D721Med (cell line): ENCODE measurements around the gene CCNDBP1.
"Not testable (repeated sequence)": the region's sequence is repeated elsewhere in the genome, so short reads cannot be mapped to it uniquely, and the experiment has no call there.

ENCODE experiments used
- DNase-seq: peaks from one replicate; pipeline ENCODE4 v3.0.0; 2011; ENCODE audit warnings: low spot score; ENCODE audit not compliant: insufficient read length
- FAIRE-seq: peaks from 2 replicates; lab custom pipeline; 2011; peaks lifted over from hg19 to GRCh38; lab: Jason Lieb, UNC
- CTCF ChIP-seq: IDR thresholded peaks from 2 replicates; pipeline ENCODE4 v1.5.1; 2012; ENCODE audit warnings: mild to moderate bottlenecking, control low read depth; ENCODE audit not compliant: insufficient read depth; ENCODE audit errors: missing control alignments

Gene CCNDBP1

DNA sequence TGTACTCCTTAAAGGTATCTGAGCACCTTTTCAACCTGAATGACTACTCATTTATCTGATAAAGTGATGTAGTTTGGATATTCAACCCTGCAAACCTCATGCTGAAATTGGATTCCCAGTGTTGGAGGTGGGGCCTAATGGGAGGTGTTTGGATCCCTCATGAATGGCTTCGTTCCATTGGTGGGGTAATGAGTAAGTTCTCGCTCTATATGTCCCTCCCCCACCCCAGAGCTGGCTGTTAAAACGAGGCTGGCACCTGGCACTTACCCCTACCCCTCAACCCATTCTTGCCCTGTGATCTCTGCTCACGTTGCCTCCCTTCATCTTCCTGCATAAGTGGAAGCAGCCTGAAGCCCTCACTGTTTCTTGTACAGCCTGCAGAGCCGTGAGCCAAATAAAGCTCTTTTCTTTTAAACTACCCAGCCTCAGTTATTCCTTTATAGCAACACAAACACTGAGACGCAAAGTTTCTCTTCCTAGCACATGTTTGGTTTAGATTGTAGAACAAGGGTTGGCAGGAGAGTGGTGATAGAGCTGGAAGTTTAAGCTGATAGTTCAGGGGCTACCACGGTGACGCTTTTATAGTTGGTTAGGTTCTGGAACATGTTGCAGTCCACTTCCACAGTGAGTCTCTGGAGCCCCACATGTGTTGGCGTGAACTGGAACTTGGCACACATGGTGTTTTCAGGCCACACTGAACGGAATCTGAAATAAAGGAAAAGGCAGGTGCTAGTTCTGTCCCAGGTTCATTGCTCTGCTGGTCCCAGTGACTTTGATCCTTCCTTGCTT, 11.8 kb downstream of the CCNDBP1 start:
- TF ChIP-seq CTCF = no peak
- DNase-seq = no peak
- no peak for FAIRE-seq

GRCh38 chr15:43197773-43198172, 12.6 kb downstream of the CCNDBP1 start:
- not testable (repeated sequence) for FAIRE-seq, DNase-seq

DNA sequence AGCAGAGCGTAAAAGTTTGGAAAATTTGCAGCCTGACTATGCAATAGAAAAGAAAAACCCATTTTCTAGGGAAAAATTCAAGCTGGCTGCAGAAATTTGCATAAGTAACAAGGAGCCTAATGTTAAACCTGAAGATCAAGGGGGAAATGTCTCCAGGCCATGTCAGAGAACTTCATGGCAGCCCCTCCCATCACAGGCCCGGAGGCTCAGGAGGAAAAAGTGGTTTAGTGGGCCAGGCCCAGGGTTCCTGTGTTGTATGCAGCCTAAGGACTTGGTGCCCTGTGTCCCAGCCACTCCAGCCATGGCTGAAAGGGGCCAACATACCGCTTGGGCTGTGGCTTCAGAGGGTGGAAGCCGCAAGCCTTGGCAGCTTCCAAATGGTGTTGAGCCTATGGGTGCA, 13.4 kb downstream of the CCNDBP1 start:
- DNase-seq, FAIRE-seq: not testable (repeated sequence)

- no peak for TF ChIP-seq CTCF
- DNase-seq (no peak), FAIRE-seq (no peak)
Observed at GRCh38 chr15:43198992-43199391, 13.8 kb downstream of the CCNDBP1 start.

GRCh38 chr15:43199945-43200488, 14.8 kb downstream of the CCNDBP1 start:
- TF ChIP-seq CTCF = no peak
- DNase-seq (no peak), FAIRE-seq (no peak)

DNA sequence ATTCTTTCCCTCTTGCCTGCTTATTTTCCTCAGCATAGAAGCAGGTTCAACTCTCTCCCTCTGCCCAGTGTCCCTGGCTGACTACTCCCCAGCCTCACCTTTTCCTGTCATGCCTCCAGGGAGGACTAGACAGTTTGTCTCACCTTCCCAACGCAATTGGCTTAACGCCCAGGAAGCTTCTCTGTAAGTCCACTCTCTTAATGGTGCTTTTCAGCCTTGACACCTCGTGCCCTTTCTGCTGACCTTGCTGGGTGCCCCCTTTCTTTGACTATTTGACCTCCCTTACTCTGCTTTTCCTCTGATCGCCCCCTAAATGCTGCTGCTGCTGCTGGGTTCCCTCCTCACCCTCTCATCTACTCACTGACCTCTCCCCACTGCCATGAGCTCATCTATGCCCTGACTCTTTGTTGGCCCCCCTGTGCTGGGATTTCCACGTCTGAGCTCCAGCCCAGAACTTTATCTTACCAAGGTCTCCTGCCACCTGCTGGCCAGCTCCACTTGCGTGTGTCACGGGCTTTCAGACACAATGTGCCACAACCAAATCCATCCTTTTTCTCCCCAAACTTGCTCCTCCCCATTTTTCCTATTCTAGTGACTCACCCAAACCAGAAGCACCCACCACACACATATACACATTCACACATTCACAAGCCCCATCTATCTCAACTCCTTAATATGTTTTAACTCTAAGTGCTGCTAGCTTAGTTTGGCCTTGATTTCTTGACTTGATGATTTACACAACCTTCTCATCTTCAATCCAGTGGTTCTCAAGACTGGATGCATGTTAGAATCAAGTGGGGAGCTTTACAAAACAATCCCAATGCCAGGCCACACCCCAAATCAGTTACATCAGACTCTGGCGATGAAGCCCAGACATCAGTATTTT, 19.1 kb downstream of the CCNDBP1 start:
- FAIRE-seq = no peak
- DNase-seq = no peak
- TF ChIP-seq CTCF = peak; percentile 47

DNA sequence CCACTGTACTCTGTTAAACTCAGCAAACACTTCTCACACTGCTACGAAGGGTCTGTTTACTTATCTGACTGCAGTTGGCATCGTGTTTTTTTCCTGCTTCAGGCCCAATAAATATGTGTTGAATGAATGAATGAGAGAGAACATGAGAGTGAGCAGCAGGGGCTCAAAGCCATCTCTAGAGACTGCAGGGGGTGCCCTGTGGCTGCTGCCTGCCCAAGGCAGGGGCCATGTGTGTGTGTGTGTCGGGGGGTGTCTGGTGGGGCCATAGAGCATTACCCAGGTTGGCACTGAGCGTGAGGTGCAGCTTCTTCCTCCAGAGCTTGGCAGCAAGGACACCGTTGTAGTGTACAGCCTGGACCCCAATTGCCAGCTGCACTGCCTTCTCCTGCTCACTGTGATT, 20.9 kb downstream of the CCNDBP1 start:
- TF ChIP-seq CTCF = no peak
- DNase-seq (no peak), FAIRE-seq (no peak)

GRCh38 chr15:43207024-43207423, 21.8 kb downstream of the CCNDBP1 start:
- no peak for TF ChIP-seq CTCF
- DNase-seq = no peak
- FAIRE-seq = no peak
